Cardiac fibroblast (primary cell): ENCODE data around the gene MCTP1.

Experiments
- DNase-seq, 2 donors: peaks; one replicate each; pipeline versions ENCODE4 v3.0.0 to v3.0.0-alpha.2; 2010; ENCODE audit warnings: low read depth in 2 of 2
- H3K4me3 ChIP-seq, 2 donors: replicated peaks in 1 of 2; 1 replicate in 1 of 2; 2 replicates in 1 of 2; pipeline ENCODE4 v1.5.1; 2011; ENCODE audit warnings: low read depth in 2 of 2, low read length in 2 of 2, mild to moderate bottlenecking in 2 of 2, moderate library complexity in 1 of 2
- CTCF ChIP-seq: IDR thresholded peaks from one replicate; pipeline ENCODE4 v1.5.1; 2011; ENCODE audit warnings: low read depth, mild to moderate bottlenecking, low read length, inconsistent platforms

MCTP1 gene

GRCh38 chr5:95284572-95285408 is at the start of gene MCTP1:
MCTP1 (minus strand) TSS chr5:95285094.
- DNase-seq: peak; percentile 6 to 11

GRCh38 chr5:95332158-95332557 is 47.3 kb upstream of the MCTP1 start:
- DNase-seq: no peak
- TF ChIP-seq CTCF: no peak
- no peak overlapping the region for H3K4me3 ChIP-seq

More at GRCh38 chr5:95284572-95285408, at the start of gene MCTP1:
- no peak for TF ChIP-seq CTCF
- peak within 1 kb of the TSS; percentile 37 to 52 for H3K4me3 ChIP-seq

GRCh38 chr5:95331358-95331757 is 46.5 kb upstream of the MCTP1 start:
- H3K4me3 ChIP-seq: no peak overlapping the region
- no peak for DNase-seq
- no peak for TF ChIP-seq CTCF

GRCh38 chr5:95327211-95327610 is 42.3 kb upstream of the MCTP1 start:
- no peak overlapping the region for H3K4me3 ChIP-seq
- no peak for TF ChIP-seq CTCF
- DNase-seq: no peak

GRCh38 chr5:95317687-95318086 is 32.8 kb upstream of the MCTP1 start:
- no peak for TF ChIP-seq CTCF
- DNase-seq: no peak
- H3K4me3 ChIP-seq: no peak overlapping the region

GRCh38 chr5:95317085-95317484 is 32.2 kb upstream of the MCTP1 start:
- no peak overlapping the region for H3K4me3 ChIP-seq
- peak; percentile 16 for TF ChIP-seq CTCF
- DNase-seq: no peak
